IPS-NIHi7 (cell line): ENCODE measurements around the gene ITPK1.
"Not testable (repeated sequence)": the region's sequence is repeated elsewhere in the genome, so short reads cannot be mapped to it uniquely, and the experiment has no call there.

Source experiments
- DNase-seq: peaks from one replicate; pipeline ENCODE4 v3.0.0; 2012; ENCODE audit warnings: mixed read lengths; ENCODE audit errors: extremely low spot score

ITPK1 gene

GRCh38 chr14:93084866-93085857 lies 30.6 kb downstream of the ITPK1 start:
- DNase-seq, result no peak

- no peak for DNase-seq
These were observed 31.3 kb downstream of the ITPK1 start for GRCh38 chr14:93084402-93084801.

GRCh38 chr14:93083917-93084316 lies 31.8 kb downstream of the ITPK1 start:
- DNase-seq, result no peak

- DNase-seq, result no peak
These were observed 33.1 kb downstream of the ITPK1 start for GRCh38 chr14:93082576-93083001.

- DNase-seq, result no peak
These were observed 33.7 kb downstream of the ITPK1 start for GRCh38 chr14:93081876-93082570.

- DNase-seq, result no peak
These were observed 35.8 kb downstream of the ITPK1 start for GRCh38 chr14:93079865-93080403.

GRCh38 chr14:93079321-93079720 lies 36.4 kb downstream of the ITPK1 start:
- DNase-seq, result no peak

GRCh38 chr14:93078870-93079269 lies 36.9 kb downstream of the ITPK1 start:
- DNase-seq, result no peak

GRCh38 chr14:93076755-93077154 lies 39.0 kb downstream of the ITPK1 start:
- DNase-seq, result no peak

- no peak for DNase-seq
These were observed 39.8 kb downstream of the ITPK1 start for GRCh38 chr14:93075891-93076290.

- no peak for DNase-seq
These were observed 41.6 kb downstream of the ITPK1 start for GRCh38 chr14:93073910-93074769.

- DNase-seq, result no peak
These were observed 42.4 kb downstream of the ITPK1 start for GRCh38 chr14:93073358-93073707.

- no peak for DNase-seq
These were observed 42.9 kb downstream of the ITPK1 start for GRCh38 chr14:93072659-93073357.

GRCh38 chr14:93068711-93069110 lies 47.0 kb downstream of the ITPK1 start:
- no peak for DNase-seq

- DNase-seq, result no peak
These were observed 48.6 kb downstream of the ITPK1 start for GRCh38 chr14:93067088-93067487.

GRCh38 chr14:93065272-93065730 lies 50.4 kb downstream of the ITPK1 start:
- no peak for DNase-seq

GRCh38 chr14:93064411-93065271 lies 51.1 kb downstream of the ITPK1 start:
- no peak for DNase-seq

- no peak for DNase-seq
These were observed 52.3 kb downstream of the ITPK1 start for GRCh38 chr14:93063393-93063792.

GRCh38 chr14:93062890-93063289 lies 52.8 kb downstream of the ITPK1 start:
- no peak for DNase-seq

- DNase-seq, result not testable (repeated sequence)
These were observed 53.7 kb downstream of the ITPK1 start for GRCh38 chr14:93062013-93062412.
